ENCODE results near the gene CDK5R2.

CDK5R2 gene

GRCh38 chr2:218959141-218959731, at the start of gene CDK5R2:
Gene CDK5R2 (plus strand): TSS chr2:218959666. CDS start chr2:218959821, 155 bp downstream.
- Histone ChIP-seq H3F3A (ENCODE audit: control insufficient read depth, insufficient read depth) (no peaks in the 10 kb centered on the region), H4K20me1 (ENCODE audit: control insufficient read depth, insufficient read depth, low read depth, low read length) (no peaks in the 10 kb centered on the region), H3K9me2 (replicated peaks; ENCODE audit: control insufficient read depth, low read length) (no peaks in the 10 kb centered on the region), H3K4me3 (ENCODE audit: low read length) (peak within 1 kb of the TSS; percentile 81), H3K4me1 (ENCODE audit: control insufficient read depth, low read length) (peaks cover 9% of the 10 kb centered on the region), H3K4me2 (ENCODE audit: low read length) (peak within 1 kb of the TSS; percentile 97), H3K27me3 (ENCODE audit: control insufficient read depth, low read length) (peaks cover 21% of the 10 kb centered on the region), H3K79me2 (ENCODE audit: control insufficient read depth, low read length) (no peaks in the 10 kb centered on the region), H3K27ac (ENCODE audit: low read depth, low read length) (no peak within 1 kb of the TSS), H3K36me3 (ENCODE audit: control insufficient read depth, low read length) (no peaks in the 10 kb centered on the region), H3K9me3 (ENCODE audit: control insufficient read depth, insufficient read depth, low read length) (no peaks in the 10 kb centered on the region)
- TF ChIP-seq EZH2phosphoT487 (IDR thresholded peaks at IDR 0.05; ENCODE audit: borderline replicate concordance, low read length): no peak
- TF ChIP-seq, protein P1, sequence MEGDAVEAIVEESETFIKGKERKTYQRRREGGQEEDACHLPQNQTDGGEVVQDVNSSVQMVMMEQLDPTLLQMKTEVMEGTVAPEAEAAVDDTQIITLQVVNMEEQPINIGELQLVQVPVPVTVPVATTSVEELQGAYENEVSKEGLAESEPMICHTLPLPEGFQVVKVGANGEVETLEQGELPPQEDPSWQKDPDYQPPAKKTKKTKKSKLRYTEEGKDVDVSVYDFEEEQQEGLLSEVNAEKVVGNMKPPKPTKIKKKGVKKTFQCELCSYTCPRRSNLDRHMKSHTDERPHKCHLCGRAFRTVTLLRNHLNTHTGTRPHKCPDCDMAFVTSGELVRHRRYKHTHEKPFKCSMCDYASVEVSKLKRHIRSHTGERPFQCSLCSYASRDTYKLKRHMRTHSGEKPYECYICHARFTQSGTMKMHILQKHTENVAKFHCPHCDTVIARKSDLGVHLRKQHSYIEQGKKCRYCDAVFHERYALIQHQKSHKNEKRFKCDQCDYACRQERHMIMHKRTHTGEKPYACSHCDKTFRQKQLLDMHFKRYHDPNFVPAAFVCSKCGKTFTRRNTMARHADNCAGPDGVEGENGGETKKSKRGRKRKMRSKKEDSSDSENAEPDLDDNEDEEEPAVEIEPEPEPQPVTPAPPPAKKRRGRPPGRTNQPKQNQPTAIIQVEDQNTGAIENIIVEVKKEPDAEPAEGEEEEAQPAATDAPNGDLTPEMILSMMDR (IDR thresholded peaks at IDR 0.05; ENCODE audit: low read depth, low read length, poor library complexity, severe bottlenecking): no peak

DNA sequence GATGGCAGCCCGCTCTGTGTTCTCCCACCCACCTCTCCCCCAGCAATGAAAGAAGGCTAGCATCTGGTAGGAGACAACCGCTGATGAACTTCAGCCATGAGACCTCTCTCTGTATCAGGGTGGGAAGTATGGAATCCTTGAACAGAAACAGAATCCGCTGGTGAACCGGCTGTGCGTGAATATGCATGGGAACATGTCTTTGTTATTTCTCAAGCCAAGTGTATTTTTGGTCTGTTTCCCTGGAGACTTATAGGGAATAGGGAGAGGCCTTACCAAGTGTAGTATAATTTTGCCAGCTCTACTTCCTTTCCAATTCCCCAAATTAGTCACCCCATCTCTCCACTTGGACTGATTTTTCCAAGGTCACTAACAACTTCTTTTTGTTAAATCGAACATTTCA, 48.7 kb upstream of the CDK5R2 start:
- peaks cover 11% of the 10 kb centered on the region for H3K79me2 ChIP-seq (ENCODE audit: control insufficient read depth, low read length)
- H3K27ac ChIP-seq (ENCODE audit: low read depth, low read length): no peak overlapping the region
- peak overlapping the region; percentile 22; the same call in 1 of the 2 replicates for H3K4me3 ChIP-seq (ENCODE audit: low read length)
- peaks cover 26% of the 10 kb centered on the region for H3K4me1 ChIP-seq (ENCODE audit: control insufficient read depth, low read length)
- no peaks in the 10 kb centered on the region for H3F3A ChIP-seq (ENCODE audit: control insufficient read depth, insufficient read depth)
- H3K9me3 ChIP-seq (ENCODE audit: control insufficient read depth, insufficient read depth, low read length): no peaks in the 10 kb centered on the region
- TF ChIP-seq EZH2phosphoT487 (IDR thresholded peaks at IDR 0.05; ENCODE audit: borderline replicate concordance, low read length): no peak
- TF ChIP-seq, protein P1 (IDR thresholded peaks at IDR 0.05; ENCODE audit: low read depth, low read length, poor library complexity, severe bottlenecking): no peak
- H3K4me2 ChIP-seq (ENCODE audit: low read length): peak overlapping the region; percentile 94
- H3K36me3 ChIP-seq (ENCODE audit: control insufficient read depth, low read length): no peaks in the 10 kb centered on the region
- no peaks in the 10 kb centered on the region for H4K20me1 ChIP-seq (ENCODE audit: control insufficient read depth, insufficient read depth, low read depth, low read length)
- no peaks in the 10 kb centered on the region for H3K27me3 ChIP-seq (ENCODE audit: control insufficient read depth, low read length)
- no peaks in the 10 kb centered on the region for H3K9me2 ChIP-seq (replicated peaks; ENCODE audit: control insufficient read depth, low read length)

DNA sequence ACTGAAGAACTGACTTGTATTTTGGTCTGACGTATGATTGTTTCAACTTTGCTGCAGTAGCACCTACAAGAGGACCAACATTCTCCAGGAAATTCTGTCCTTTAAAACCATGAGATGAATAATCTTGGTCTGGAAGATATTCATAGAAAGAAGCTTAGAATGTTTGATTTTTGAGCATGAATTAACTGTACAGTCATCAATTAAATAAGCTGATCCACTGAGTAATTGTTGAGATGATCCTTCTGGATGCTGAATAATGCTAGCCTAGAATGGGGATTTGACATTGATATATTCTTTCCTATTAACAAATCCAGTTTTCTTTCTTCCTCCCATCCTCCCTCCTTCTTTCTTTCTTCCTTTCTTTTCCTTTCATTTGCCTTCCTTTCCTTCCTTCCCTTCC, 39.0 kb upstream of the CDK5R2 start:
- Histone ChIP-seq H3K36me3 (ENCODE audit: control insufficient read depth, low read length) (no peaks in the 10 kb centered on the region), H3K9me3 (ENCODE audit: control insufficient read depth, insufficient read depth, low read length) (peaks cover 17% of the 10 kb centered on the region), H3K4me3 (ENCODE audit: low read length) (no peak overlapping the region), H3K9me2 (replicated peaks; ENCODE audit: control insufficient read depth, low read length) (no peaks in the 10 kb centered on the region), H3F3A (ENCODE audit: control insufficient read depth, insufficient read depth) (no peaks in the 10 kb centered on the region), H4K20me1 (ENCODE audit: control insufficient read depth, insufficient read depth, low read depth, low read length) (no peaks in the 10 kb centered on the region), H3K4me1 (ENCODE audit: control insufficient read depth, low read length) (peaks cover 19% of the 10 kb centered on the region), H3K27ac (ENCODE audit: low read depth, low read length) (no peak overlapping the region), H3K4me2 (ENCODE audit: low read length) (no peak overlapping the region), H3K27me3 (ENCODE audit: control insufficient read depth, low read length) (no peaks in the 10 kb centered on the region), H3K79me2 (ENCODE audit: control insufficient read depth, low read length) (no peaks in the 10 kb centered on the region)
- TF ChIP-seq, protein P1 (IDR thresholded peaks at IDR 0.05; ENCODE audit: low read depth, low read length, poor library complexity, severe bottlenecking): no peak
- no peak for TF ChIP-seq EZH2phosphoT487 (IDR thresholded peaks at IDR 0.05; ENCODE audit: borderline replicate concordance, low read length)

All from DOHH2 (cell line).